Mesodermal cell (in vitro differentiated cells): ENCODE data around the gene ADAMTSL1.

Experiments used
- H3K27ac ChIP-seq: 2 replicates; pipeline ENCODE4 v1.7.0; 2013; ENCODE audit warnings: mild to moderate bottlenecking, low read depth, low read length, moderate library complexity; ENCODE audit not compliant: severe bottlenecking
- H3K36me3 ChIP-seq: 2 replicates; pipeline ENCODE4 v1.7.1; 2013; ENCODE audit warnings: mild to moderate bottlenecking, low read length, moderate library complexity; ENCODE audit not compliant: control insufficient read depth, insufficient read depth
- H3K4me1 ChIP-seq: one replicate; pipeline ENCODE4 v1.7.1; 2013; ENCODE audit warnings: mild to moderate bottlenecking, low read length; ENCODE audit not compliant: insufficient read depth, control insufficient read depth, poor library complexity, severe bottlenecking
- H3K4me3 ChIP-seq: 2 replicates; pipeline ENCODE4 v1.7.0; 2013; ENCODE audit warnings: low read length, control low read depth, mild to moderate bottlenecking; ENCODE audit not compliant: insufficient read depth, poor library complexity, severe bottlenecking; ENCODE audit errors: extremely low read depth
- H3K9me3 ChIP-seq: 2 replicates; pipeline ENCODE4 v1.7.1; 2013; ENCODE audit warnings: mild to moderate bottlenecking, low read length, moderate library complexity; ENCODE audit not compliant: control insufficient read depth
- WGBS, 2 experiments: methylation state at CpG; one replicate each; pipeline ENCODE4 v1.1.5; 2013; ENCODE audit warnings: missing lambda C conversion rate in 2 of 2; ENCODE audit not compliant: insufficient coverage in 2 of 2; 5-methylcytosine and 5-hydroxymethylcytosine counted together

ADAMTSL1 gene

DNA sequence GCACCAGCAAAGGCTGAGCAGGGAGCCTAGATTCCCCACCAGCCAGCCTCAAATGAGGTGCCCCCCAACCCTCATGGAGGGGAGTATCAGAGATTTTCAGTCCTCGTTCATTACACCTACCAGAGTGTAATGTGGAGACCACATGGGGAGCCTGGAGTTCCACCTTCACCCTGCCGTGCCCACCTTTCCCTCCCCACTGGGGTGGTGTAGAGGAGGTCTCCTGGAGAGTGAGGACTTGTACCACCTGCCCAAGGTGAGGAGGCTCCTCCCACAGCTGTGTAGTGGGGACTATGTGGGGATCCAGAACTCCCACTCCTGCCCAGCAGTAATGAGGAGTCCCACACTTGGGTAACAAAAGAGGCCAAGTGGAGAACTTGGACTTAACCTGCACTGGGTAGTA lies 337.2 kb downstream of the ADAMTSL1 start:
- no peaks in the 10 kb centered on the region for H3K4me1 ChIP-seq
- no peaks in the 10 kb centered on the region for H3K36me3 ChIP-seq
- no peaks in the 10 kb centered on the region for H3K9me3 ChIP-seq
- no CpG with 5 or more reads among the region's 2 CpGs for WGBS, 2 experiments
- H3K27ac ChIP-seq, result no peak overlapping the region
- no peak overlapping the region for H3K4me3 ChIP-seq

DNA sequence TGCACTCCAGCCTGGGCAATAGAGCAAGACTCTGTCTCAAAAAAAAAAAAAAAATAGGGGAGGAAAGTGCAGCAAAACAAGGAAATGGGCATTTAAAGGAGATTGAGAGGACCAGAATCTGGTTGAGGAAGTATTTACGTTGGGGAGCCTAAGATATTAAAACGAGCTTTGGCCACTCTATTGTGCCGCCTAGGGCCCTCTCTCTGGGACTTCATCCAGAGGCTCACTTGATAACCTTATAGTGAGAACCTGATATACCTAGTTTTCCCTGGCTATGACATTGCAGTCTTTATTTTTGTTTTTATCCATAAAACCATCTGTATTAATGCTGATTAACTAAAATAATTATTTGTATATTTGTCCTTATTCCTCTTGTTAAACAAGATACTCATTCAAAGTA lies 345.5 kb downstream of the ADAMTSL1 start:
- no peaks in the 10 kb centered on the region for H3K9me3 ChIP-seq
- no peak overlapping the region for H3K4me3 ChIP-seq
- H3K36me3 ChIP-seq, result no peaks in the 10 kb centered on the region
- H3K27ac ChIP-seq, result no peak overlapping the region
- no peaks in the 10 kb centered on the region for H3K4me1 ChIP-seq
- 76 to 90% methylated on average over 2 of the region's 3 CpGs for WGBS, 2 experiments

DNA sequence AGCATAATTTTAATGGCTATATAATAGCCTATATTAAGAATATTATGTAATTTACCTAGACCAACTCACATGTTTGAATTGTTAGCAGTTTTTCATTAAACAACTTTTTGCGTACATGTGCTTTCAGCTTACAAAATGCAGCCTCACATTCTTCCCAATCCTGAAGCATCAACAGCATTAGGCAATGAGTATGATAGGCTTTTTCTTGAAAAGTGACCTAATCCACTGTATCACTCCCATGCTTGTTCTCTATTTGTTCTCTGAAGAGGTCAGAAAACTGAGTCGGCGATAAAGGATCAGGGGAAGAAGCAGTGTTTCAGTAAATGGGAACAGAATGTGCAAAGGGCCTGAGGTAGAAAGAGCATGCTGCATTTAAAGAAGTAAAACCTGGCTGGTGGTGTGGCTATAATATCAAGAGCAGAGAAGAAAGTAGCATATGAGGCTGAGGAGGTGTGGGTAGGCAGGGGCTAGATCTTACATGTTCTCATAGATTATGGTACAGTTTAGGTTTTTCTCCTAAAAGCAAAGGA lies 346.7 kb downstream of the ADAMTSL1 start:
- no peak overlapping the region for H3K27ac ChIP-seq
- H3K36me3 ChIP-seq, result no peaks in the 10 kb centered on the region
- H3K4me1 ChIP-seq, result no peaks in the 10 kb centered on the region
- 95% methylated on average over 3 of the region's 3 CpGs; no CpG with 5 or more reads in 1 of the 2 experiments for WGBS, 2 experiments
- no peaks in the 10 kb centered on the region for H3K9me3 ChIP-seq
- no peak overlapping the region for H3K4me3 ChIP-seq

DNA sequence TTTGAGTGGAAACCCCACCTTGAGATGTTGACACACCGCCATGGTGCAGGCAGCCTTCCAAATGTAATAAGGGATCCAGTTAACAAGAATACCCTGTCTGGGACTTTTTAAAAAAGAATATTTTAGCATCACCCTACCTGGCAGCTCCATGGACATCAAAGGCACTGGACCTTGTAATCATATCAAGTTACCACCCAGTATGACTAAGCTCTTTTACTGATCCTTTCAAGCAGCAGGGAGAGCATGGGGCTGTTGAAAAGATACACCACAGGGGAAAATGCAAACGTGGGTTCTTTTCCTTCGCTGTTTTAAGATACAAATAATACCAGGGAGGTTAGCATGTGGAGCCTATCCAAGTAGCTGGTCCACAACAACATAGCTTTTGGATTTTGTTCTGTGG lies 347.8 kb downstream of the ADAMTSL1 start:
- 60% methylated on average over 3 of the region's 3 CpGs; no CpG with 5 or more reads in 1 of the 2 experiments for WGBS, 2 experiments
- no peaks in the 10 kb centered on the region for H3K9me3 ChIP-seq
- no peaks in the 10 kb centered on the region for H3K4me1 ChIP-seq
- no peak overlapping the region for H3K4me3 ChIP-seq
- H3K36me3 ChIP-seq, result no peaks in the 10 kb centered on the region
- H3K27ac ChIP-seq, result no peak overlapping the region

- 93 to 100% methylated on average over 3 to 5 of the region's 5 CpGs for WGBS, 2 experiments
- Histone ChIP-seq H3K4me1 (no peaks in the 10 kb centered on the region), H3K9me3 (no peaks in the 10 kb centered on the region), H3K36me3 (no peaks in the 10 kb centered on the region), H3K4me3 (no peak overlapping the region), H3K27ac (no peak overlapping the region)
Measured at GRCh38 chr9:18822850-18823249, 348.9 kb downstream of the ADAMTSL1 start.

DNA sequence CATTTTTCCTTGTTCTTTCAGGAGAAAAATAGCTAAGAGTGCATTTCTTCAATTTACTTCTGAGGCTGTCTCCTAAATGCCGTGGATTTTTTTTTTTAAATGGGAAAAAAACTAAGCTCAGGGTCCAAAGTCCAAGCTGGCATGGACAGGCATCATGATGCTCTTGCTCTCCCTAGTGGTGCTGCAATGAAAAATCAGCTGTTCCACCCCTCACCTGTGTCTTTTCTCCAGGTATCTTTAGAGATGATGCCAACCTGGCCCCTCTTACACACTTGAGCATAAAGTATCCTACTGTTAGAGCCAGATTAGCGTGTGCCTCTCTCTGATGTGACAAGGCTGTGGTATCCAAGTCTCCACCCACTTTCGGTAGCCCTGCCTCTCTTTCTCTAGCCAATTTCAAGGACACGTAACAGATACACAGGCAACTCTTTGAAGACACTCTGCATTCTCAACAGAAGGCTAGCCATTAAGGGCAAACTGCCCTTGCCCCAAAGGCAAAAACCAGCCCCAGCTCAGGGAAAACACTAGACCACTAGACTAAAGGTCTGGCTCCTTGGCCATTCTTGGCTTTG lies 350.2 kb downstream of the ADAMTSL1 start:
- Histone ChIP-seq H3K4me1 (no peaks in the 10 kb centered on the region), H3K4me3 (no peak overlapping the region), H3K9me3 (no peaks in the 10 kb centered on the region), H3K27ac (no peak overlapping the region), H3K36me3 (no peaks in the 10 kb centered on the region)
- WGBS, 2 experiments, result 88 to 90% methylated on average over 3 to 4 of the region's 4 CpGs

GRCh38 chr9:18825656-18826170 lies 351.8 kb downstream of the ADAMTSL1 start:
- no CpG with 5 or more reads among the region's 3 CpGs for WGBS, 2 experiments
- Histone ChIP-seq H3K4me3 (no peak overlapping the region), H3K9me3 (no peaks in the 10 kb centered on the region), H3K4me1 (no peaks in the 10 kb centered on the region), H3K27ac (no peak overlapping the region), H3K36me3 (no peaks in the 10 kb centered on the region)

DNA sequence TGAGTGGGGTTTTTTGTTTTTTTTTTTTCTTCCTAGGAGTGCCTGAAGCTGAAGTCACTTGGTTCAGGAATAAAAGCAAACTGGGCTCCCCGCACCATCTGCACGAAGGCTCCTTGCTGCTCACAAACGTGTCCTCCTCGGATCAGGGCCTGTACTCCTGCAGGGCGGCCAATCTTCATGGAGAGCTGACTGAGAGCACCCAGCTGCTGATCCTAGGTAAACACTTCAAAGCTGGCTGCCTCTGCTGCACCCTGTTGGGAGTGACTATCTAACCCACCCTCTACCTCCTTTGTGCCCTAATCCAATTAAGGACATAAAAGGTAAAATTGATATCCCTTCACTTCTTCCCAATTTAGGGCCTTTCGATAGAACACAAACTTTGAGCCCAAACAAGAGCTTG lies 352.3 kb downstream of the ADAMTSL1 start:
- H3K27ac ChIP-seq, result no peak overlapping the region
- H3K4me1 ChIP-seq, result no peaks in the 10 kb centered on the region
- WGBS, 2 experiments, result 81 to 87% methylated on average over 5 to 6 of the region's 6 CpGs
- no peaks in the 10 kb centered on the region for H3K36me3 ChIP-seq
- no peak overlapping the region for H3K4me3 ChIP-seq
- H3K9me3 ChIP-seq, result no peaks in the 10 kb centered on the region

DNA sequence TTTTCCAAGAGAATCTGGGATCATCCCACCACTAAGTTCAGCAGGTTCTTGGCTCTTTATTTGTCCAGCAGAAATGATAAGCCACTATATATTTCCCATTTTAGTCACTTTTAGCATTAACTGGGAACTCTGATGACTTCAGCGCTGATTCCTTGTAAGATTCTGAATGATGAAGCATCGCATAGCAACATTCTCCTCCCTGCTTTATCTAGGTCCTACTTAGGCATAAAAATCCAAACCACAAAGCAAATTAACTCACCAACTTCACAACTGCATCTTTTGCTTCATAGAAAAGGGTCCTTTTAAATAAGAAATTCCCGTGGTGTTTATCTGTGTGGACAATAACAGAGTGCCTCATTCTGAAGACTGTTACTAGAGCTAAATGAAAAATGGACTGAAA lies 355.1 kb downstream of the ADAMTSL1 start:
- Histone ChIP-seq H3K4me3 (no peak overlapping the region), H3K4me1 (no peaks in the 10 kb centered on the region), H3K27ac (no peak overlapping the region), H3K36me3 (no peaks in the 10 kb centered on the region), H3K9me3 (no peaks in the 10 kb centered on the region)
- 79 to 100% methylated on average over 2 of the region's 3 CpGs for WGBS, 2 experiments

DNA sequence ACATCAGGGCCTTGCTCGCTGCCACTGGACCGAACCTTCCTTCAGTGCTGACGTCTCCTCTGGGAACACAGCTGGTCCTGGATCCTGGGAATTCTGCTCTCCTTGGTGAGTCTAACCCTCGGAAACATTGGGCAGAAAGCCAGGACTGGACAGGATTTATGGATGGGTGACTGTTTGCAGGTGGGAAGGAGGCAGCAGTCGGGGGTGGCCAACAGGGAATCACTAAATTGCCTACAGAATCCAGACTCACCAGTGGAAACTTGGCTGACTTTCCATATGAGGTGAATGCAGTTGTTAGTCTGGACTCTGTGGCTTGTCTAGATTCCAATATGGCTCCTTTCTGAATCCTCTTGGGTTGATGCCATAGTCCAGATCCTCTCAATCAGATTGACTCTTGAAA lies 355.9 kb downstream of the ADAMTSL1 start:
- H3K9me3 ChIP-seq, result no peaks in the 10 kb centered on the region
- WGBS, 2 experiments, result 90 to 96% methylated on average over 4 of the region's 5 CpGs
- no peaks in the 10 kb centered on the region for H3K36me3 ChIP-seq
- no peaks in the 10 kb centered on the region for H3K4me1 ChIP-seq
- H3K27ac ChIP-seq, result no peak overlapping the region
- no peak overlapping the region for H3K4me3 ChIP-seq

- Histone ChIP-seq H3K4me1 (no peaks in the 10 kb centered on the region), H3K27ac (no peak overlapping the region), H3K36me3 (no peaks in the 10 kb centered on the region), H3K4me3 (no peak overlapping the region), H3K9me3 (no peaks in the 10 kb centered on the region)
- WGBS, 2 experiments, result 83% methylated on average over 1 of the region's 4 CpGs; no CpG with 5 or more reads in 1 of the 2 experiments
Measured at GRCh38 chr9:18834740-18835361, 360.9 kb downstream of the ADAMTSL1 start.
